Naive thymus-derived CD4-positive, alpha-beta T cell (primary cell): Measurements from ENCODE around the gene THBS3. TPM values are rescaled to one million over a fixed set of nuclear protein-coding genes. Genes with fewer than 3 reads are reported as not detected.
A peak's percentile ranks its signal among the peaks of the same experiment; 100 is the strongest.
"Not testable (repeated sequence)": the region's sequence is repeated elsewhere in the genome, so short reads cannot be mapped to it uniquely, and the experiment has no call there.

Source experiments
- ATAC-seq: fragments of 150-1000 bp; cut with Tn5 transposase; 2 replicates; pipeline ENCODE4 v1.10.0; 2021; ENCODE audit warnings: mild to moderate bottlenecking, moderate library complexity
- CTCF ChIA-PET: fragments of 350-600 bp; sonication (Branson Sonifier 250); formaldehyde crosslinking; loops from one replicate; lab custom pipeline; 2021; ENCODE audit warnings: antibody characterized with exemption; lab: Charles Lee
- POLR2A ChIA-PET: fragments of 350-600 bp; sonication (Branson Sonifier 250); formaldehyde crosslinking; loops from one replicate; lab custom pipeline; 2021; ENCODE audit warnings: antibody characterized with exemption, inconsistent platforms; lab: Charles Lee
- DNase-seq, 9 donors: peaks; one replicate each; pipeline versions ENCODE4 v3.0.0 to v3.0.0-alpha.2; 2020 to 2022; ENCODE audit warnings: mixed read lengths in 1 of 9
- H3K27ac ChIP-seq: one replicate; pipeline ENCODE4 v1.7.0; 2013; ENCODE audit warnings: mild to moderate bottlenecking, low read depth, low read length, moderate library complexity
- H3K27me3 ChIP-seq, 2 donors: one replicate each; pipeline ENCODE4 v1.7.0; 2013; ENCODE audit warnings: low read length in 2 of 2, mild to moderate bottlenecking in 2 of 2, moderate library complexity in 2 of 2; ENCODE audit not compliant: control insufficient read depth in 2 of 2, insufficient read depth in 2 of 2
- H3K36me3 ChIP-seq, 3 experiments: 1 replicate in 2 of 3; 2 replicates in 1 of 3; pipeline ENCODE4 v1.7.0; 2013; ENCODE audit warnings: low read length in 3 of 3, mild to moderate bottlenecking in 3 of 3, moderate library complexity in 1 of 3; ENCODE audit not compliant: insufficient read depth in 3 of 3, control insufficient read depth in 2 of 3
- H3K4me1 ChIP-seq, 2 donors: one replicate each; pipeline ENCODE4 v1.7.0; 2013; ENCODE audit warnings: low read length in 2 of 2, mild to moderate bottlenecking in 2 of 2, moderate library complexity in 1 of 2; ENCODE audit not compliant: control insufficient read depth in 2 of 2, insufficient read depth in 2 of 2
- H3K4me3 ChIP-seq: 2 replicates; pipeline ENCODE4 v1.7.0; 2013; ENCODE audit warnings: mild to moderate bottlenecking, low read length
- H3K9me3 ChIP-seq, 3 experiments: 1 replicate in 2 of 3; 2 replicates in 1 of 3; pipeline ENCODE4 v1.7.0; 2013; ENCODE audit warnings: low read length in 3 of 3; ENCODE audit not compliant: control insufficient read depth in 2 of 3
- H3K27ac Mint-ChIP-seq, 9 donors: one replicate each; pipeline ENCODE4 v1.8.0; 2020 to 2022; ENCODE audit warnings: mixed read lengths in 9 of 9, mild to moderate bottlenecking in 8 of 9, moderate library complexity in 5 of 9, inconsistent platforms in 2 of 9
- H3K27me3 Mint-ChIP-seq, 5 donors: one replicate each; pipeline ENCODE4 v1.8.0; 2021 to 2022; ENCODE audit warnings: mixed read lengths in 5 of 5, mild to moderate bottlenecking in 1 of 5
- H3K36me3 Mint-ChIP-seq, 5 donors: one replicate each; pipeline ENCODE4 v1.8.0; 2020 to 2022; ENCODE audit warnings: mixed read lengths in 5 of 5, mild to moderate bottlenecking in 3 of 5, inconsistent platforms in 1 of 5
- H3K4me1 Mint-ChIP-seq, 7 donors: one replicate each; pipeline ENCODE4 v1.8.0; 2020 to 2022; ENCODE audit warnings: mixed read lengths in 7 of 7, mild to moderate bottlenecking in 3 of 7, inconsistent platforms in 1 of 7
- H3K4me3 Mint-ChIP-seq, 10 donors: one replicate each; pipeline ENCODE4 v1.8.0; 2020 to 2022; ENCODE audit warnings: mild to moderate bottlenecking in 10 of 10, mixed read lengths in 10 of 10, moderate library complexity in 6 of 10, inconsistent platforms in 2 of 10
- H3K9me3 Mint-ChIP-seq, 11 donors: one replicate each; pipeline ENCODE4 v1.8.0; 2020 to 2022; ENCODE audit warnings: mixed read lengths in 11 of 11, mild to moderate bottlenecking in 4 of 11, inconsistent platforms in 1 of 11, moderate library complexity in 1 of 11
- intact Hi-C, 2 donors: fragments of 100-400 bp; cut with micrococcal nuclease; formaldehyde crosslinking; loops; one replicate each; pipeline ENCODE4 v1.15.1; 2023
- polyA plus RNA-seq, 2 donors: library from polyadenylated mRNA; unstranded; fragments of 300-500 nt; fragmentation: Illumina TruSeq; gene quantifications; one replicate each; pipeline ENCODE4 v1.2.3, GENCODE V29; 2021
- total RNA-seq, 6 experiments: library from RNA in 5 of 6; stranded (reverse) in 5 of 6; gene quantifications; 1 replicate in 5 of 6; 2 replicates in 1 of 6; pipeline ENCODE4 v1.2.3 and lab custom pipeline; 2021 to 2026

THBS3 gene
- total and polyA plus RNA-seq, 7 experiments from 2014 or later = 0.87 to 35.9 (median 26.8) TPM

DNA sequence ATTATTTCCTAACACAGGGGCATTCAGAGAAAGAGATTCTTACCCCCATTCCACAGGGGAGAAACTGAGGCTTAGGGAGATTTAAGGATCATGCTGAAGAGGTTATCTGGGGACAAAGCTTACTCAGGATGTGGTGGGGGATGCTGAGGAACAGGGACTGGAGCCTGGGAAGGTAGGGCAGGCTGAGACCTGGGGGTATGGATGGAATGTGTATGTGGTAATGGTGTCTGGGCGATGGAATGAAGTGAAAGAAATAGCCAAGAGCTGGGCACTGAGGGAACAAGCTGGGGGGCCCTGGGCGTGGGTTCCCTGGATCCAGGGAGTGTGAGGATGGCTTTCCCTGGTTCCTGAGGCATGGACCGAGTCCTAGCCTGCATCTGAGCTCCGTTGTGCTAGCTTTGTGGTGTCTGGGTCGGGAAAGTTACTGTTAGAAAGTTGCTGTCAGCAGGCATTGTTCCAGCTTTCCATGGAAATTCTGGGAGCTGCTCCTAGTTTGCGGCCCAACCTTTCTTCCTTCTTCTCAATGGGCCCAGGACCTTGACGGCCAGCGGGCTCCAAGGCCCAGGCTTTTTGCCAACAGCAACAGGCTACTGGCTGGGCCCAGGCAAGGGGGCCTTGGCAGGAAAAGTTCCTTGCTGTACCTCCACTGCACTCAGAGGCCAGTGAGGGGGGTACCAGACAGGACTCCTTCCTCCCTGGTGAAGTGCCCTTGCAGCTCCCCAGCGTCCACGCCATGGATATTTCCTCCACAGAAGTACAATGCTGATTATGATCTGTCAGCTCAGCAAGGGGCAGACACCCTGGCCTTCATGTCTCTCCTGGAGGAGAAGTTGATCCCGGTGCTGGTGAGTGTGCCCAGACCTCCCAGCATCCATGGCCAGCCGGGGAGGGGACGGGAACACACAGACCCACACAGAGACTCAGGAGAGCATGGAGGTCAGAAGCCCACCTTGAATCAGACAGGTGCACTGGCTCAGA, 24.6 kb upstream of the THBS3 start:
- H3K9me3 ChIP-seq, H3K27me3 Mint-ChIP-seq, DNase-seq, H3K9me3 Mint-ChIP-seq, H3K27ac ChIP-seq, intact Hi-C loops, H3K4me3 Mint-ChIP-seq, CTCF ChIA-PET, H3K4me3 ChIP-seq, H3K4me1 ChIP-seq, ATAC-seq, H3K27me3 ChIP-seq: not testable (repeated sequence)
- H3K36me3 ChIP-seq = peaks cover 0 to 18% (median 0%) of the 10 kb centered on the region in 3 experiments
- peaks cover 0 to 15% (median 4%) of the 10 kb centered on the region in 5 donors for H3K36me3 Mint-ChIP-seq
- H3K4me1 Mint-ChIP-seq = peaks cover 6 to 20% (median 8%) of the 10 kb centered on the region in 7 donors
- POLR2A ChIA-PET = interaction anchor here (1.1 kb wide), 1 partner anchor 11 kb away, joined by 4 read pairs; no protein-coding TSS in a partner anchor
- H3K27ac Mint-ChIP-seq = peak overlapping the region in 1 of 9 donors; percentile 23

- H3K27me3 Mint-ChIP-seq, H3K9me3 ChIP-seq, intact Hi-C loops, H3K4me3 ChIP-seq, DNase-seq, H3K27me3 ChIP-seq, H3K27ac ChIP-seq, H3K36me3 Mint-ChIP-seq, H3K9me3 Mint-ChIP-seq, H3K4me1 ChIP-seq, H3K36me3 ChIP-seq, CTCF ChIA-PET, ATAC-seq: not testable (repeated sequence)
- Mint-ChIP-seq H3K4me1 (peaks cover 12 to 23% (median 17%) of the 10 kb centered on the region in 7 donors), H3K27ac (peak overlapping the region in 3 of 9 donors; percentile 23 to 42 (median 28)), H3K4me3 (peak overlapping the region in 1 of 10 donors; percentile 17)
- POLR2A ChIA-PET = interaction anchor here (0.7 to 1.1 kb wide), 2 partner anchors 12 to 18 kb away, joined by 3 to 4 read pairs; no protein-coding TSS in a partner anchor
Observed at GRCh38 chr1:155231302-155231701, 23.6 kb upstream of the THBS3 start.

DNA sequence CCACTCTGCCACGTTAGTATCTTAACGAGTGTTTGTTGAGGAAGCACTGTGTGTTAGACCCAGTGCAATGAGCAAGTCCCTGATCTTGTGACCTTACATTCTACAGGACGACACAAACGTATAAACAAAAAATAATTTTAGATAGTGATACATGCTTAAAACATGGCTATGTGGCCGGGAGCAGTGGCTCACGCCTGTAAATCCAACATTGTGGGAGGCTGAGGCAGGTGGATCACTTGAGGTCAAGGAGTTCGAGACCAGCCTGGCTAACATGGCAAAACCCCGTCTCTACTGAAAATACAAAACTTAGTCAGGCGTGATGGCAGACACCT, 20.4 kb upstream of the THBS3 start:
- peaks cover 0 to 2% (median 0%) of the 10 kb centered on the region in 5 donors for H3K27me3 Mint-ChIP-seq
- Histone ChIP-seq H3K4me3 (peak overlapping the region; percentile 75), H3K27ac (peak overlapping the region; percentile 75), H3K4me1 (peaks cover 11 to 15% of the 10 kb centered on the region in 2 donors), H3K27me3 (no peaks in the 10 kb centered on the region), H3K9me3 (no peaks in the 10 kb centered on the region), H3K36me3 (no peaks in the 10 kb centered on the region)
- no peaks in the 10 kb centered on the region for H3K9me3 Mint-ChIP-seq
- DNase-seq = no peak
- POLR2A ChIA-PET = interaction anchor here (1.1 to 6.8 kb wide), 4 partner anchors 13 to 54 kb away, joined by 4 to 63 read pairs (median 20); partner anchors contain the start of genes KRTCAP2, MTX1, THBS3 and TRIM46
- peaks cover 11 to 26% (median 19%) of the 10 kb centered on the region in 7 donors for H3K4me1 Mint-ChIP-seq
- H3K36me3 Mint-ChIP-seq = peaks cover 0 to 4% (median 0%) of the 10 kb centered on the region in 5 donors
- intact Hi-C loops = loop anchor here in 1 of 2 donors (5.0 kb wide), 2 partner anchors 291 to 621 kb away; partner anchors contain the start of genes ADAR and PMVK
- peak overlapping the region; percentile 79 to 95 (median 88) for H3K4me3 Mint-ChIP-seq
- peak overlapping the region; percentile 77 to 97 (median 88) for H3K27ac Mint-ChIP-seq
- no peak for ATAC-seq
- CTCF ChIA-PET = interaction anchor here (2.5 to 6.4 kb wide), 3 partner anchors 13 to 53 kb away, joined by 8 to 86 read pairs (median 11); partner anchors contain the start of genes MTX1, THBS3 and TRIM46

DNA sequence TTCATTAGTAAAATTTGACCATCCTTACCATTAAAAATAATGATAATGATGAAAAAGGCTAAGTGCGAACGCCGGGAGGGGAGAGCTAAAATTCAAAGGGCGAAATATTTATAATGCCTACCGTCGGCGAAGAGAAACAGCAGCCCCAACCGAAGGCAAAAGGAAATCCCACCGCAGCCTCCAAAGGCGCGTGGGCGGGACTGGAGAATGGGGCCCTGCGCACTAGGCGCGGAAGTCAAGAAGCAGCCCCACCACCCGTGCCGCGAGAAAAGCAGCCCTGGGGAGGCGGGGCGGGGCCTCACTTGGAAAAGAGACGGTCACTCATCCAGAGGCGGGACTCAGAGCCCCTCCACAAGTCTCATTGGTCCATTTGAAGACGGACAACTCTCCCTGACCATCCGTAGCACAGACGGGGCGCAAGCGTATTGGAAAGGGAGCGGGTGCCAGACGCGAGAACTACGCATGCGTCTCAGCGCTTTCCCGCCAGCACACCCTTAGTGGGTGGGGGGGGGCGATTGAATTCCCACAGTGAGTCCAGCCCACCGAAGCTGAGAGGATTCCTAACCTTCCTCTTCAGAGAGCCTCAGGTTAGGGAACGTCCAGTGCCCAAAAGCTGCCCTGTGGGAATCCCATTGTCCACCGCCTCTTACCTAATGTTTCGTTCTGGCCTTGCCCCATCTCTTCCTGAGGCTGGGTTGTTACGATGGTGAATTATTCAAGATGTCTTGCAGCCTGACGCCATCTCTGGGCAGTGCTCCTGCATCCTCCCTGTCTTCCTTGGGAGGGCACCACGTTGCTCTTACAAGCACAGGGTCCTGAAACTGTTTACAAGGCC, 19.8 kb upstream of the THBS3 start:
- intact Hi-C loops = loop anchor here (1.0 to 5.0 kb wide), 12 partner anchors 17 to 620 kb away; partner anchors contain the start of genes SCAMP3 (in 2 of the 2), ADAR (in 1 of the 2), CKS1B (in 1 of the 2) and CLK2 (in 1 of the 2)
- H3K36me3 Mint-ChIP-seq = peaks cover 0 to 4% (median 0%) of the 10 kb centered on the region in 5 donors
- no peaks in the 10 kb centered on the region for H3K9me3 Mint-ChIP-seq
- CTCF ChIA-PET = interaction anchor here (0.6 to 6.4 kb wide), 12 partner anchors 13 to 186 kb away, joined by 3 to 86 read pairs (median 4); partner anchors contain the start of genes CLK2, MTX1, THBS3 and TRIM46
- ATAC-seq (peak; percentile 97), DNase-seq (peak; percentile 89 to 99 (median 98))
- peak overlapping the region; percentile 75 for H3K4me3 ChIP-seq
- H3K27me3 Mint-ChIP-seq = peaks cover 0 to 2% (median 0%) of the 10 kb centered on the region in 5 donors
- H3K27me3 ChIP-seq = no peaks in the 10 kb centered on the region
- H3K4me3 Mint-ChIP-seq = peak overlapping the region; percentile 79 to 95 (median 88)
- H3K4me1 Mint-ChIP-seq = peaks cover 11 to 26% (median 19%) of the 10 kb centered on the region in 7 donors
- H3K36me3 ChIP-seq = no peaks in the 10 kb centered on the region
- peak overlapping the region; percentile 75 for H3K27ac ChIP-seq
- peak overlapping the region; percentile 77 to 97 (median 88) for H3K27ac Mint-ChIP-seq
- POLR2A ChIA-PET = interaction anchor here (0.6 to 6.8 kb wide), 14 partner anchors 8 to 271 kb away, joined by 3 to 63 read pairs (median 4); partner anchors contain the start of genes CLK2, KRTCAP2, MTX1 and PBXIP1
- no peaks in the 10 kb centered on the region for H3K9me3 ChIP-seq
- peaks cover 11 to 15% of the 10 kb centered on the region in 2 donors for H3K4me1 ChIP-seq

DNA sequence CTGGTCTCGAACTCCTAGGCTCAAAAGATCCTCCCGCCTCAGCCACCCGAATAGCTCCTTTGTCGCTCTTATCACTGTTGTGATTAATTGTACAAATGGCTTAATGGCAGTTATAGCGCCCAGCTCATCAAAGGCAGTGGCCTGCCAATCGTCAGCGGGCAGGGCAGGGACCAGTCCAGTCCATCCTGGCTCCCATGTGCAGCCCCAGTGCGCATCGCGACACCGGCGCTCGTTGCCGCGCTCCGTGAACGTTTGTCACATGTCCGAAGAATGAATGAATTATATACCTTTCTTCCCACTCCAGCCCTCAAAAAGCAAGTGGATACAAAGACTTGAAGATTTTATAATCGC, 19.2 kb upstream of the THBS3 start:
- Histone ChIP-seq H3K36me3 (no peaks in the 10 kb centered on the region), H3K4me3 (peak overlapping the region; percentile 75), H3K9me3 (no peaks in the 10 kb centered on the region), H3K4me1 (peaks cover 11 to 15% of the 10 kb centered on the region in 2 donors), H3K27ac (peak overlapping the region; percentile 75), H3K27me3 (no peaks in the 10 kb centered on the region)
- ATAC-seq (no peak), DNase-seq (peak in 1 of 9 donors; percentile 59)
- ChIA-PET POLR2A (interaction anchor here (0.7 to 6.8 kb wide), 12 partner anchors 8 to 271 kb away, joined by 3 to 63 read pairs (median 4); partner anchors contain the start of genes CLK2, KRTCAP2, MTX1 and PBXIP1), CTCF (interaction anchor here (0.6 to 6.4 kb wide), 14 partner anchors 14 to 186 kb away, joined by 3 to 86 read pairs (median 4); partner anchors contain the start of genes CLK2, MTX1, THBS3 and TRIM46)
- intact Hi-C loops = loop anchor here (1.0 to 5.0 kb wide), 16 partner anchors 17 to 620 kb away; partner anchors contain the start of genes SCAMP3 (in 2 of the 2), ADAR (in 1 of the 2), CKS1B (in 1 of the 2) and CLK2 (in 1 of the 2)
- Mint-ChIP-seq H3K27ac (peak overlapping the region; percentile 77 to 97 (median 88)), H3K4me3 (peak overlapping the region; percentile 79 to 95 (median 88)), H3K36me3 (peaks cover 0 to 4% (median 0%) of the 10 kb centered on the region in 5 donors), H3K27me3 (peaks cover 0 to 2% (median 0%) of the 10 kb centered on the region in 5 donors), H3K4me1 (peaks cover 14 to 26% (median 19%) of the 10 kb centered on the region in 7 donors), H3K9me3 (no peaks in the 10 kb centered on the region)
